Stimulated activated CD4-positive, alpha-beta T cell treated with anti-CD3 and anti-CD28 coated beads, Interleukin-12 subunit alpha, Interleukin-12 subunit beta, amount 100 ng/mL, for 4 hours (primary cell): ENCODE results near the gene FAM216B.

Experiments
- DNase-seq: peaks from one replicate; pipeline ENCODE4 v3.0.0-alpha.2; 2020

Gene FAM216B

GRCh38 chr13:42836930-42837690 lies 55.7 kb downstream of the FAM216B start:
- DNase-seq = no peak
